GM12873 (cell line): ENCODE results near the gene RACGAP1.

Source experiments
- TF ChIP-seq, protein P1 (sequence below): IDR thresholded peaks from 2 replicates; pipeline ENCODE4 v1.5.1; 2012; ENCODE audit warnings: low read depth, mild to moderate bottlenecking, moderate library complexity, low read length, control low read depth; ENCODE audit not compliant: insufficient read depth; ENCODE audit errors: missing control alignments

Gene RACGAP1

DNA sequence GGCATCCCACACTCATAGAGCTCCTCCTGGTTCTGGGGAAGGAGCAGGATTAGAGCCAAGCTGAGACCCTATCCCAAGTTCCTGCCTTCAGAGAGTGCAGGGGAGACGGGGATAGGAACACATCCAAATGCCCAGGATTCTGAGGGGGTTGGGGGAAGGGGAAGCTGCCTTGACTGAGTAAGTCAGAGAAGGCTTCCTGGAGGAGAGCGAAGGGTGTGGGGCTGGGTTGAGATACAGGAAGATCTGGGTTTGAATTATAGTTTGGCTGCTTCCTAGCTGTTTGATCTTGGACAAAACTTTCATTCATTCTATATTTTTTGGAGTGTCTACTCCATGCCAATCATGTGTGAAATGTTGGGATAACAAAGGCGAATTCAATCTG is 82.8 kb downstream of the RACGAP1 start:
- TF ChIP-seq, protein P1, sequence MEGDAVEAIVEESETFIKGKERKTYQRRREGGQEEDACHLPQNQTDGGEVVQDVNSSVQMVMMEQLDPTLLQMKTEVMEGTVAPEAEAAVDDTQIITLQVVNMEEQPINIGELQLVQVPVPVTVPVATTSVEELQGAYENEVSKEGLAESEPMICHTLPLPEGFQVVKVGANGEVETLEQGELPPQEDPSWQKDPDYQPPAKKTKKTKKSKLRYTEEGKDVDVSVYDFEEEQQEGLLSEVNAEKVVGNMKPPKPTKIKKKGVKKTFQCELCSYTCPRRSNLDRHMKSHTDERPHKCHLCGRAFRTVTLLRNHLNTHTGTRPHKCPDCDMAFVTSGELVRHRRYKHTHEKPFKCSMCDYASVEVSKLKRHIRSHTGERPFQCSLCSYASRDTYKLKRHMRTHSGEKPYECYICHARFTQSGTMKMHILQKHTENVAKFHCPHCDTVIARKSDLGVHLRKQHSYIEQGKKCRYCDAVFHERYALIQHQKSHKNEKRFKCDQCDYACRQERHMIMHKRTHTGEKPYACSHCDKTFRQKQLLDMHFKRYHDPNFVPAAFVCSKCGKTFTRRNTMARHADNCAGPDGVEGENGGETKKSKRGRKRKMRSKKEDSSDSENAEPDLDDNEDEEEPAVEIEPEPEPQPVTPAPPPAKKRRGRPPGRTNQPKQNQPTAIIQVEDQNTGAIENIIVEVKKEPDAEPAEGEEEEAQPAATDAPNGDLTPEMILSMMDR, result no peak

DNA sequence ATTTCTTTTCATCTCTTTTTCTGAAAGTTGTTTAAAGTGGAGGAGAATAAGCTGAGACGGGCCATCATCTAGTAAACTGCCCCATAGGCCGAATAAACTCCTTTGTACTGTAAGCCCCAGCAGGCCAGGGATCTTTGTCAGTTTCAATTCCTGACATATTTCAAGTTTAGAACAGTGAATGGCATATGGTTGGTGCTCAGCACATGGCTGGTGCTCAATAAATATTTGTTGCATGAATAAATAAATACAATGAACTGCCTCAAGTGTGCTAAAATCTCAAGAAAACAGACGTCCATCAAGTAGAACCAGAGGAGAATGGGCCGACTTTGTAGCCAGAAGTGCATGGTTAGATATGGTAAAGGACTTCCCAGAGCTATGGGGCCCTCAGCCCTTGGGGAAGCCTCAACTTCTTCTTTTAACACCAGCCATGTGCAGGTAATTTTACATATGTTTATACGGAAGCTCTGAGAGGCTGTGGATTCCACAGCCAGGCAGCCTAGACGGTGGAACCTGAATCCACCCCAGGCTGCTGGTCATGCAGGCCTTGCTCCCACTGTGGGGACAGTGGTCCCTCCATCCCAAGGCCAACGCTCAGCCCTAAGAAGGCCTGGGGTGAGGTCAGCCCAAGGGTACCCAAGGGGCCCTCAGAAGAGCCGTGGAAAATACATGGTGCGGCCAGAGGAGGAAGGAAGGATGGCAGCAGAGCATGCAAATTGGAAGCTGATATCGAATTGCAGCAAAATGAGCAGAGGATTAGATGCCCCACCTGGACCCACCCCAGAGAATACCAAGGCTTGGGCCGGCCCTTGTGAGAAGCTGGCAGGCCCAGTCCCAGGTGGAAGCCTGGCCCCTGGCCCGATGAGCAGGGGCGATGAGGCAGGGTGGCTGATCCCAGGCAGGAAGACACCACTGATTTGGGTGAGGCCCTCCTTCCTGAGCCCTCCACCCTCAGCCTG is 83.5 kb downstream of the RACGAP1 start:
- TF ChIP-seq, protein P1, result no peak

DNA sequence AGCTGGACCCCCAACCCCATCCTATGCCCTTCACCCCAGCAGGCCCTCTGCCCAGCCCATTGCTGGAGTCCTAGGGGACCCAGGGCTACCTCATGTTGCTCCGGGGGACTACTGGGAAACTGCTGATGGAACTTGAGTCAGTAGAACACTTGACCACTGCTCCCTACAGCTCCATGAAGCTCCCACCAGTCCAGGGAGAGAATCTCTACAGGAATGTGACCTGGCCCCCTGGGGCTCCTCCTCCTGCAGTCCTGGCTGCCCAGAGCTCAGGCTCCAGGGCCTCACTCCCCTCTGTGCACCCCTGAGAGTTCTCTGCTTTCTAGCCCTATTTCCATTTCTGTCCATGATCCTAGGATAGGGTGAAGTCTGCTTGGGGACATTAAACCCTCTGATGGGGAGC is 85.6 kb downstream of the RACGAP1 start:
- TF ChIP-seq, protein P1, result no peak

DNA sequence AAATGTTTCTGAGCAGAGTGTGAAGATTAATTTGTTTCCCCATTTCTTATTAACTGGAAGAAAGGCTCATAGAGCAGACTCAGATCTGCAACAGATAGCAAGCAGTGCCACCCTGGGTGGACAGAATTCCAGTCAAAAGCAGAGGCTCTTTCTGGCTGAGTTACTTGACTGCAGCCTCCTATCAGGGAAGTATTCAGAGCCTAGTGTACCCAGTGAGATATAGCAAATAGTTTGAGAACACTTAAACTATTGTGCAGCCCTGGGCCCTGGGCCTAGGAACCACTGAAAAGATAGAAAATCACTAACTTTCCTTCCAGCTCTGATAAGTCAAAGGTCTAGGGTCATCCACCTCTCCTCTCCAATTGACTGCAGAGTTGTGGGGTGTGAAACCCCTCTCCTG is 86.0 kb downstream of the RACGAP1 start:
- TF ChIP-seq, protein P1, result no peak
